ENCODE measurements around the gene SLC22A17. TPM values are rescaled to one million over a fixed set of nuclear protein-coding genes. Genes with fewer than 3 reads are reported as not detected.

The SLC22A17 gene
- total and polyA plus RNA-seq, 10 of the 15 experiments (the other 5 are each of a cell fraction or from before 2014, with no cell fraction given): not detected

DNA sequence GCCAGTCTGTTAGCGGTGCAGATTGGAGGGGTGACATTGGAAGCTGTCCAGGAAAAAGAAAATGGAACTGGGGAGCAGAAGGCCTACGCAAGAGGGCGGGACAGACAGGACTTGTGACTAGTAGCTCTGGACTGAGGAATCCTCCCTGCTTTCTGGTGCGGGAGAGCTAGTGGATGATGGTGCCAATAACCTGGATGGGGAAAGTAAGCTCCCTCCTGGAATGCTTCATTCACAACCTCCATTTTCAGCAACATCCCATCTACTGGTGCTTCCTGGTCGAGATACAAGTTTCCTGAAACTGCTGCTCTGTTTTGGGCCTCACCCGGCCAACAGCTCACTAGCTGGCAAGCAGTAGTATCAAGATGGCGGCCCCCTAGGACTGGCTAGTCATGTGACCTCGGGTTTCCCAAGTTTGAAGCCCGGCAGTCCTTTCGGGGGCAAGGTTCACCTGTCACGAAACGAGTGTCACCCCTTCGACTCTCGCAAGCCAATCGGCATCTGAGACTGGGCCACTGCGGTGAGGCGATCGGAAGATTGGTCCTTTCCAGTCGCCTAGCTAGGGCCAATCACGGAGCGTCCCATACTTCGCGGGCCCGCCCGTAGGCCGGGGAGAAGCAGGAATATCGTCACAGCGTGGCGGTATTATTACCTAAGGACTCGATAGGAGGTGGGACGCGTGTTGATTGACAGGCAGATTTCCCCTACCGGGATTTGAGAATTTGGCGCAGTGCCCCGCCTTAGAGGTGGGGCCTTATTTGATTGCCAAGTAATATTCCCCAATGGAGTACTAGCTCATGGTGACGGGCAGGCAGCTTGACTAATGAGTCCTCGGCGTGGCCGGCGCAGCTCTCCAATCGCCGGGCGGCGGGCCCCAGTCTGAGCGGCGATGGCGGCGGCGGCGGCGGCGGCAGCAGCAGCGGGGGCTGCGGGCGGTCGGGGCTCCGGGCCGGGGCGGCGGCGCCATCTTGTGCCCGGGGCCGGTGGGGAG lies 31.8 kb downstream of the SLC22A17 start, which contains the start of gene PABPN1:
Gene PABPN1, plus strand, starts transcription at position 874 of the 988 bp plus-strand sequence. Its CDS starts 13 bp downstream, at position 887.
- no peaks in the 10 kb centered on the region; the same call in 1 of the 2 replicates for H4K20me1 ChIP-seq (ENCODE audit: control insufficient read depth, insufficient read depth)
- RAD21 ChIA-PET (ENCODE audit: unreplicated experiment): interaction anchor here (0.6 to 4.1 kb wide), 10 partner anchors 17 to 226 kb away, joined by 3 to 103 read pairs (median 6); partner anchors contain the start of genes ACIN1, BCL2L2, C14orf119 and HOMEZ
- peaks cover 13% of the 10 kb centered on the region for H3K4me1 ChIP-seq (ENCODE audit: control insufficient read depth, insufficient read depth, low read length)
- DNase-seq (ENCODE audit: low read depth, low spot score) (peak; percentile 99), ATAC-seq (peak; percentile 95), FAIRE-seq (peak; percentile 99)
- 7% methylated on average over 44 of the region's 63 CpGs for WGBS (ENCODE audit: insufficient coverage, insufficient replicate concordance, low lambda C conversion rate, missing lambda C conversion rate)
- H3K27me3 ChIP-seq (replicated peaks in 1 of 2; ENCODE audit: control insufficient read depth in 2 of 2, insufficient read depth in 2 of 2, low read length in 1 of 2): no peaks in the 10 kb centered on the region
- peaks cover 10 to 18% of the 10 kb centered on the region in 2 experiments for H3K36me3 ChIP-seq (ENCODE audit: control insufficient read depth in 2 of 2, insufficient read depth in 2 of 2, low read length in 1 of 2)
- POLR2A ChIA-PET: interaction anchor here (0.6 to 6.3 kb wide), 20 partner anchors 8 to 826 kb away, joined by 3 to 98 read pairs (median 4); partner anchors contain the start of genes ACIN1, BCL2L2, C14orf119 and HOMEZ
- H2AFZ ChIP-seq (ENCODE audit: control insufficient read depth, low read depth, low read length): peak within 1 kb of the TSS; percentile 79
- H3K9ac ChIP-seq (ENCODE audit: control insufficient read depth, insufficient read depth, low read length): peak within 1 kb of the TSS; percentile 97
- SMC1A ChIA-PET (ENCODE audit: uncharacterized antibody, unreplicated experiment): interaction anchor here (0.8 to 4.5 kb wide), 13 partner anchors 11 to 892 kb away, joined by 3 to 48 read pairs (median 6); partner anchors contain the start of genes BCL2L2, CHMP4A, HOMEZ and PPP1R3E
- in situ Hi-C loops (cut with MboI) (loop anchor here (5.0 to 25.0 kb wide), 2 partner anchors 236 to 791 kb away; partner anchors contain the start of genes DCAF11, NRL and THTPA), intact Hi-C loops (cut with micrococcal nuclease; ENCODE audit: unreplicated experiment) (loop anchor here (1.0 to 5.0 kb wide), 3 partner anchors 20 to 236 kb away; partner anchors contain the start of genes NGDN and THTPA)
- peak within 1 kb of the TSS; percentile 99 for H3K4me2 ChIP-seq (ENCODE audit: control insufficient read depth, insufficient read depth)
- CTCF ChIA-PET: interaction anchor here (0.6 to 7.2 kb wide), 18 partner anchors 10 to 391 kb away, joined by 3 to 77 read pairs (median 8); partner anchors contain the start of genes ACIN1, BCL2L2, C14orf119 and HOMEZ
- H3K27ac ChIP-seq (ENCODE audit: control insufficient read depth, insufficient read depth): peak within 1 kb of the TSS; percentile 87
- peak within 1 kb of the TSS; percentile 99 for H3K4me3 ChIP-seq
- H3K9me3 ChIP-seq (replicated peaks; ENCODE audit: control insufficient read depth, insufficient read depth, low read length): no peaks in the 10 kb centered on the region
- H3K79me2 ChIP-seq (ENCODE audit: control insufficient read depth, insufficient read depth, low read length): peaks cover 23% of the 10 kb centered on the region
- no TSS peak for BruUV-seq (replicated peaks)
- TF ChIP-seq CBX3 (IDR thresholded peaks at IDR 0.05; ENCODE audit: borderline replicate concordance, low read depth): no peak
- TF ChIP-seq BCL3 (IDR thresholded peaks at IDR 0.05; ENCODE audit: borderline replicate concordance, insufficient read depth, low read depth, low read length, poor library complexity, severe bottlenecking): no peak
- peak; percentile 96 for TF ChIP-seq CREM (IDR thresholded peaks at IDR 0.05; ENCODE audit: low read depth)
- TF ChIP-seq GABPA (IDR thresholded peaks at IDR 0.05; ENCODE audit: low read depth): peak; percentile 83
- no peak for TF ChIP-seq CBX5 (IDR thresholded peaks at IDR 0.05; ENCODE audit: low read depth)
- no peak for TF ChIP-seq RBBP5 (conservative IDR thresholded peaks at IDR 0.05)
- TF ChIP-seq SPI1 (IDR thresholded peaks at IDR 0.05; ENCODE audit: borderline replicate concordance, insufficient read depth, low read depth, low read length): no peak
- peak; percentile 88 for TF ChIP-seq NR2F1 (conservative IDR thresholded peaks at IDR 0.05)
- TF ChIP-seq NFXL1 (IDR thresholded peaks at IDR 0.05; ENCODE audit: borderline replicate concordance): no peak
- TF ChIP-seq, protein P1, sequence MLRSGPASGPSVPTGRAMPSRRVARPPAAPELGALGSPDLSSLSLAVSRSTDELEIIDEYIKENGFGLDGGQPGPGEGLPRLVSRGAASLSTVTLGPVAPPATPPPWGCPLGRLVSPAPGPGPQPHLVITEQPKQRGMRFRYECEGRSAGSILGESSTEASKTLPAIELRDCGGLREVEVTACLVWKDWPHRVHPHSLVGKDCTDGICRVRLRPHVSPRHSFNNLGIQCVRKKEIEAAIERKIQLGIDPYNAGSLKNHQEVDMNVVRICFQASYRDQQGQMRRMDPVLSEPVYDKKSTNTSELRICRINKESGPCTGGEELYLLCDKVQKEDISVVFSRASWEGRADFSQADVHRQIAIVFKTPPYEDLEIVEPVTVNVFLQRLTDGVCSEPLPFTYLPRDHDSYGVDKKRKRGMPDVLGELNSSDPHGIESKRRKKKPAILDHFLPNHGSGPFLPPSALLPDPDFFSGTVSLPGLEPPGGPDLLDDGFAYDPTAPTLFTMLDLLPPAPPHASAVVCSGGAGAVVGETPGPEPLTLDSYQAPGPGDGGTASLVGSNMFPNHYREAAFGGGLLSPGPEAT (IDR thresholded peaks at IDR 0.05; ENCODE audit: low read depth): peak; percentile 87
- TF ChIP-seq ZNF384 (IDR thresholded peaks at IDR 0.05; ENCODE audit: borderline replicate concordance, low read depth, low read length): no peak
- TF ChIP-seq ASH2L (IDR thresholded peaks at IDR 0.05; ENCODE audit: borderline replicate concordance, low read depth): no peak
- no peak; the same call in 1 of the 2 replicates for TF ChIP-seq HCFC1 (IDR thresholded peaks at IDR 0.05; ENCODE audit: low read length)
- TF ChIP-seq RCOR1 (conservative IDR thresholded peaks at IDR 0.05; ENCODE audit: low read depth, low read length): no peak
- TF ChIP-seq KAT2A (conservative IDR thresholded peaks at IDR 0.05; ENCODE audit: control insufficient read depth, low read depth, low read length): no peak
- no peak; the same call in 1 of the 2 replicates for TF ChIP-seq TARDBP (IDR thresholded peaks at IDR 0.05; ENCODE audit: borderline replicate concordance)
- peak; percentile 94 for TF ChIP-seq KLF5 (IDR thresholded peaks at IDR 0.05; ENCODE audit: partially characterized antibody)
- peak; percentile 57 for TF ChIP-seq FOXK2 (IDR thresholded peaks at IDR 0.05)
